ENCODE results near the gene HEATR3.

HEATR3 gene

GRCh38 chr16:50024207-50024606 lies 41.6 kb upstream of the HEATR3 start:
- Histone ChIP-seq H3K36me3 (ENCODE audit: insufficient read depth) (no peaks in the 10 kb centered on the region), H2AFZ (ENCODE audit: low read depth) (peak overlapping the region; percentile 90; the same call in 1 of the 2 replicates), H3K4me1 (ENCODE audit: low read depth, poor library complexity, severe bottlenecking) (peaks cover 13% of the 10 kb centered on the region), H3K9ac (no peak overlapping the region), H4K20me1 (ENCODE audit: insufficient read depth) (no peaks in the 10 kb centered on the region), H3K27ac (no peak overlapping the region), H3K4me3 (IDR thresholded peaks at IDR 0.05; ENCODE audit: insufficient read depth, low read depth, low read length) (no peak overlapping the region), H3K79me2 (ENCODE audit: insufficient read depth, low read depth) (peaks cover 16% of the 10 kb centered on the region; the same call in 1 of the 2 replicates), H3K4me2 (peak overlapping the region; percentile 63), H3K27me3 (ENCODE audit: insufficient read depth, low read depth) (no peaks in the 10 kb centered on the region)
- no peak for TF ChIP-seq CTCF (conservative IDR thresholded peaks at IDR 0.05; ENCODE audit: low read depth, low read length)

GRCh38 chr16:50024684-50025536 lies 40.9 kb upstream of the HEATR3 start, which contains the start of gene CNEP1R1:
Gene CNEP1R1, plus strand, starts transcription at chr16:50025225. Its CDS starts 91 bp downstream, at chr16:50025316.
- Histone ChIP-seq H3K4me2 (peak within 1 kb of the TSS; percentile 93), H3K9ac (peak within 1 kb of the TSS; percentile 38; the same call in 1 of the 2 replicates), H3K4me3 (IDR thresholded peaks at IDR 0.05; ENCODE audit: insufficient read depth, low read depth, low read length) (no peak within 1 kb of the TSS), H3K36me3 (ENCODE audit: insufficient read depth) (no peaks in the 10 kb centered on the region), H3K27ac (no peak within 1 kb of the TSS; the same call in 1 of the 2 replicates), H3K27me3 (ENCODE audit: insufficient read depth, low read depth) (no peaks in the 10 kb centered on the region), H3K4me1 (ENCODE audit: low read depth, poor library complexity, severe bottlenecking) (peaks cover 13% of the 10 kb centered on the region), H4K20me1 (ENCODE audit: insufficient read depth) (no peaks in the 10 kb centered on the region), H2AFZ (ENCODE audit: low read depth) (peak within 1 kb of the TSS; percentile 90), H3K79me2 (ENCODE audit: insufficient read depth, low read depth) (peaks cover 16% of the 10 kb centered on the region; the same call in 1 of the 2 replicates)
- peak; percentile 97 for TF ChIP-seq CTCF (conservative IDR thresholded peaks at IDR 0.05; ENCODE audit: low read depth, low read length)

GRCh38 chr16:50025537-50025931 lies 40.2 kb upstream of the HEATR3 start:
- no peak for TF ChIP-seq CTCF (conservative IDR thresholded peaks at IDR 0.05; ENCODE audit: low read depth, low read length)

GRCh38 chr16:50027829-50028228 lies 37.9 kb upstream of the HEATR3 start:
- H3K27me3 ChIP-seq (ENCODE audit: insufficient read depth, low read depth) = no peaks in the 10 kb centered on the region
- H2AFZ ChIP-seq (ENCODE audit: low read depth) = no peak overlapping the region
- no peak overlapping the region for H3K4me3 ChIP-seq (IDR thresholded peaks at IDR 0.05; ENCODE audit: insufficient read depth, low read depth, low read length)
- H3K4me1 ChIP-seq (ENCODE audit: low read depth, poor library complexity, severe bottlenecking) = peaks cover 13% of the 10 kb centered on the region
- TF ChIP-seq CTCF (conservative IDR thresholded peaks at IDR 0.05; ENCODE audit: low read depth, low read length) = no peak
- no peaks in the 10 kb centered on the region for H4K20me1 ChIP-seq (ENCODE audit: insufficient read depth)
- H3K4me2 ChIP-seq = no peak overlapping the region
- H3K27ac ChIP-seq = no peak overlapping the region
- no peaks in the 10 kb centered on the region for H3K36me3 ChIP-seq (ENCODE audit: insufficient read depth)
- no peak overlapping the region for H3K9ac ChIP-seq
- peaks cover 16% of the 10 kb centered on the region; the same call in 1 of the 2 replicates for H3K79me2 ChIP-seq (ENCODE audit: insufficient read depth, low read depth)

More at GRCh38 chr16:50025537-50025931, 40.2 kb upstream of the HEATR3 start:
- no peaks in the 10 kb centered on the region for H3K27me3 ChIP-seq (ENCODE audit: insufficient read depth, low read depth)
- peak overlapping the region; percentile 38; the same call in 1 of the 2 replicates for H3K9ac ChIP-seq
- H4K20me1 ChIP-seq (ENCODE audit: insufficient read depth) = no peaks in the 10 kb centered on the region
- no peak overlapping the region for H3K4me3 ChIP-seq (IDR thresholded peaks at IDR 0.05; ENCODE audit: insufficient read depth, low read depth, low read length)
- H2AFZ ChIP-seq (ENCODE audit: low read depth) = peak overlapping the region; percentile 77
- no peak overlapping the region; the same call in 1 of the 2 replicates for H3K27ac ChIP-seq
- peaks cover 16% of the 10 kb centered on the region; the same call in 1 of the 2 replicates for H3K79me2 ChIP-seq (ENCODE audit: insufficient read depth, low read depth)
- peak overlapping the region; percentile 93 for H3K4me2 ChIP-seq
- peaks cover 13% of the 10 kb centered on the region for H3K4me1 ChIP-seq (ENCODE audit: low read depth, poor library complexity, severe bottlenecking)
- H3K36me3 ChIP-seq (ENCODE audit: insufficient read depth) = no peaks in the 10 kb centered on the region

All from KMS-11 (cell line).